Measurements from ENCODE around the gene MARCHF9.

GRCh38 chr12:57807285-57807684 lies 52.4 kb downstream of the MARCHF9 start:
- TF ChIP-seq CTCF (IDR thresholded peaks at IDR 0.05) (no peak), USF1 (CRISPR knock-in tag; IDR thresholded peaks at IDR 0.05) (no peak), AFF4 (CRISPR knock-in tag; IDR thresholded peaks at IDR 0.05; ENCODE audit: borderline replicate concordance) (no peak), SP1 (CRISPR knock-in tag; conservative IDR thresholded peaks at IDR 0.05) (no peak), MXD4 (CRISPR knock-in tag; IDR thresholded peaks at IDR 0.05; ENCODE audit: borderline replicate concordance) (no peak), NR3C1 (CRISPR knock-in tag; conservative IDR thresholded peaks at IDR 0.05; ENCODE audit: low read depth) (no peak), HMGXB4 (CRISPR knock-in tag; IDR thresholded peaks at IDR 0.05) (no peak), SMAD3 (CRISPR knock-in tag; IDR thresholded peaks at IDR 0.05; ENCODE audit: borderline replicate concordance) (no peak), CBFB (CRISPR knock-in tag; IDR thresholded peaks at IDR 0.05; ENCODE audit: low read depth) (no peak), OVOL2 (CRISPR knock-in tag; IDR thresholded peaks at IDR 0.05; ENCODE audit: borderline replicate concordance) (no peak), ZNF416 (CRISPR knock-in tag; IDR thresholded peaks at IDR 0.05) (no peak), E2F5 (CRISPR knock-in tag; IDR thresholded peaks at IDR 0.05) (no peak), ETV6 (CRISPR knock-in tag; IDR thresholded peaks at IDR 0.05) (no peak), ZBTB21 (CRISPR knock-in tag; IDR thresholded peaks at IDR 0.05; ENCODE audit: borderline replicate concordance) (no peak)
